Ectodermal cell (in vitro differentiated cells): ENCODE data around the gene LGALS7B.
"Not testable (repeated sequence)": the region's sequence is repeated elsewhere in the genome, so short reads cannot be mapped to it uniquely, and the experiment has no call there.

ENCODE experiments used
- H3K27ac ChIP-seq: 2 replicates; pipeline ENCODE4 v1.7.0; 2013; ENCODE audit warnings: mild to moderate bottlenecking, low read depth, low read length; ENCODE audit not compliant: insufficient read depth, poor library complexity, severe bottlenecking
- H3K27me3 ChIP-seq: 2 replicates; pipeline ENCODE4 v1.7.0; 2013; ENCODE audit warnings: mild to moderate bottlenecking, low read length; ENCODE audit not compliant: insufficient read depth, control insufficient read depth, poor library complexity, severe bottlenecking
- H3K36me3 ChIP-seq: one replicate; pipeline ENCODE4 v1.7.0; 2013; ENCODE audit warnings: low read length; ENCODE audit not compliant: control insufficient read depth, insufficient read depth
- H3K4me1 ChIP-seq: one replicate; pipeline ENCODE4 v1.7.0; 2013; ENCODE audit warnings: low read length; ENCODE audit not compliant: control insufficient read depth, insufficient read depth
- H3K4me3 ChIP-seq: 2 replicates; pipeline ENCODE4 v1.7.0; 2013; ENCODE audit warnings: low read depth, low read length, control low read depth; ENCODE audit not compliant: insufficient read depth
- H3K9me3 ChIP-seq: 2 replicates; pipeline ENCODE4 v1.7.0; 2013; ENCODE audit warnings: mild to moderate bottlenecking, low read length, moderate library complexity; ENCODE audit not compliant: control insufficient read depth
- WGBS, 2 experiments: methylation state at CpG; one replicate each; pipeline ENCODE4 v1.1.7; 2013; ENCODE audit warnings: missing lambda C conversion rate in 2 of 2; 5-methylcytosine and 5-hydroxymethylcytosine counted together

Gene LGALS7B

GRCh38 chr19:38795549-38795948 lies 6.5 kb downstream of the LGALS7B start:
- Histone ChIP-seq H3K27ac (no peak overlapping the region), H3K4me3 (no peak overlapping the region), H3K4me1 (no peaks in the 10 kb centered on the region), H3K36me3 (no peaks in the 10 kb centered on the region), H3K9me3 (no peaks in the 10 kb centered on the region), H3K27me3 (no peaks in the 10 kb centered on the region)
- WGBS, 2 experiments, result 95% methylated on average over 4 of the region's 4 CpGs

GRCh38 chr19:38796154-38796553 lies 7.2 kb downstream of the LGALS7B start:
- 0% methylated on average over 1 of the region's 2 CpGs for WGBS, 2 experiments
- no peak overlapping the region for H3K4me3 ChIP-seq
- no peaks in the 10 kb centered on the region for H3K27me3 ChIP-seq
- no peaks in the 10 kb centered on the region for H3K9me3 ChIP-seq
- no peak overlapping the region for H3K27ac ChIP-seq
- no peaks in the 10 kb centered on the region for H3K36me3 ChIP-seq
- no peaks in the 10 kb centered on the region for H3K4me1 ChIP-seq

- not testable (repeated sequence) for H3K9me3 ChIP-seq, H3K27ac ChIP-seq, H3K4me3 ChIP-seq, H3K36me3 ChIP-seq, H3K27me3 ChIP-seq, H3K4me1 ChIP-seq
- WGBS, 2 experiments, result 98 to 100% methylated on average over 2 to 14 of the region's 33 CpGs
These were observed 8.8 kb downstream of the LGALS7B start for GRCh38 chr19:38797781-38798180.

GRCh38 chr19:38799104-38799503 lies 10.1 kb downstream of the LGALS7B start:
- Histone ChIP-seq H3K27me3 (no peaks in the 10 kb centered on the region), H3K27ac (no peak overlapping the region), H3K9me3 (no peaks in the 10 kb centered on the region), H3K4me3 (no peak overlapping the region), H3K36me3 (no peaks in the 10 kb centered on the region), H3K4me1 (no peaks in the 10 kb centered on the region)
- WGBS, 2 experiments, result 96% methylated on average over 9 to 10 of the region's 10 CpGs

GRCh38 chr19:38800577-38801347 lies 11.8 kb downstream of the LGALS7B start:
- no peaks in the 10 kb centered on the region for H3K27me3 ChIP-seq
- 93 to 96% methylated on average over 5 of the region's 5 CpGs for WGBS, 2 experiments
- H3K9me3 ChIP-seq, result no peaks in the 10 kb centered on the region
- no peaks in the 10 kb centered on the region for H3K4me1 ChIP-seq
- H3K27ac ChIP-seq, result no peak overlapping the region
- no peak overlapping the region for H3K4me3 ChIP-seq
- no peaks in the 10 kb centered on the region for H3K36me3 ChIP-seq

DNA sequence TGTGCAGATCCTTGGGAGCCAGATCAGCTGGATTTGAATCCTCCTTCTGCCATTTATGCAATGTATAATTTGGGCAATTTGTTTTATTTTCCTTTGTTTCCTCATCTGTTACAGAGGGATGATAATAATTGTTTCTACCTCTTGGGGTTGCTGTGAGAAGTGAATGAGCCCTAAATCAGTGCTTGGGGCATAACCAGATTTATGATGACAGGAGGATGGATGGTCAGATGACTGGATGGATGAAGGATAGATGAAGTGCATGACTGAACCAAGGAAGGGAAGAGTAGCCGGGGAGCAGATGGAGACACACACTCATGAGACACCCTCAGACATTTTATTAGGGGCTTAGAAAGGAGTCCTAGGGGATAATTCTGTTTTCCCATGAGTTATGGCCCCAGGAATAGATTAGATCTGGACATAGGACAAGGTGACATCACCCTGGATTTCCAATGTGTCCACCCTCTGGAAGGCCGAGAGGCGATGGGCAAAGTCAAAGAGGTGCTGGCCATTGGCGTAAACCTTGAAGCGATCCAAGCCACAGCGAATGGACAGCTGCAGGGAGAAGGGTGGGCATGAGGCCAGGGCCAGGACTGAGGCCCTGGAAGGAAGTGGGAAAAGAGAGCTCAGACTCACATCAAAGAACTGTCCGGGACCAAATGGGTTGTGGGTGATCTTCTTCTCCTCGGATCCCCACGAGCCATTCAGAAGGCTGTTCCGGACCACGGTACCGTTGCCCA lies 12.5 kb downstream of the LGALS7B start:
- H3K27ac ChIP-seq, result no peak overlapping the region
- no peaks in the 10 kb centered on the region for H3K4me1 ChIP-seq
- H3K36me3 ChIP-seq, result no peaks in the 10 kb centered on the region
- 94 to 96% methylated on average over 12 of the region's 12 CpGs for WGBS, 2 experiments
- H3K27me3 ChIP-seq, result no peaks in the 10 kb centered on the region
- H3K9me3 ChIP-seq, result no peaks in the 10 kb centered on the region
- no peak overlapping the region for H3K4me3 ChIP-seq

DNA sequence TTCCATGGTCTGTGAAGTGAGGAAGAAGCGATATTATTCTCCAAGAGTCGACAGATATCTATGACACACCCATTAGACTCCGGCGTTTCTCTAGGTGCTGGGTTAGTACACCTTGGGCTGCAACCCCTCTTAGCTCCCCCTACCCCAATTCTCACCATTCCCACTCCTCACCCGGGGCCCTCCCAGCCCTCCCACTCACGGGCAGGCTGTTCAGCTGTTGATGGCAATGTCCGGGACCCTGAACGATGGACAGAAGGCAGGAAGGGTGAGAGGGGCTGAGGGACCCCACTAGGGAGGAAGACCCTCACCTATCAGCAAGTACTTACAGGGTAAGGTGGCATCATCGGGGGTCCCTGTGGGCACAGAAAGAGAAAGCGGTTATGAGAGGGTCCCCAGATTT lies 14.5 kb downstream of the LGALS7B start:
- no peak overlapping the region for H3K27ac ChIP-seq
- H3K9me3 ChIP-seq, result no peaks in the 10 kb centered on the region
- H3K36me3 ChIP-seq, result no peaks in the 10 kb centered on the region
- WGBS, 2 experiments, result 91 to 93% methylated on average over 10 of the region's 10 CpGs
- no peaks in the 10 kb centered on the region for H3K4me1 ChIP-seq
- no peak overlapping the region for H3K4me3 ChIP-seq
- H3K27me3 ChIP-seq, result no peaks in the 10 kb centered on the region

GRCh38 chr19:38805180-38805579 lies 16.2 kb downstream of the LGALS7B start:
- Histone ChIP-seq H3K27me3 (no peaks in the 10 kb centered on the region), H3K4me1 (no peaks in the 10 kb centered on the region), H3K4me3 (no peak overlapping the region), H3K9me3 (no peaks in the 10 kb centered on the region), H3K27ac (no peak overlapping the region), H3K36me3 (no peaks in the 10 kb centered on the region)
- WGBS, 2 experiments, result 90 to 96% methylated on average over 1 of the region's 1 CpG

DNA sequence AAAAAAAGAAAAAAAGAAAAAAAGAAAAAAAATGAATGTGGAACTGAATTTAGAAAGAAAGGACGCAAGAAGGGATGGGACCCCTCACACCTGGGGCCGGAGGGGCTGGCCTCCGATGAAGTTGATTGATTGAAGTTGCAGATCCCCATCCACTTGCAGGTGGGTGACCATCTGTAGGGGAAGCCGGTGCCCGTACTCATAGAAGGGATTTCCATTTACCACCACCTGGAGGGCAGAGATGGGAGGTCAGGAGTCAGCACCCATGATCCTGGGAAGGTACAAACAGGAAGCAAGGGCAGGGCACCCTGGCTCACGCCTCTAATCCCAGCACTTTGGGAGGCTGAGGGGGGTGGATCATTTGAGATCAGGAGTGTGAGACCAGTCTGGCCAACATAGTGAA lies 17.4 kb downstream of the LGALS7B start:
- H3K9me3 ChIP-seq, result no peaks in the 10 kb centered on the region
- H3K4me1 ChIP-seq, result no peaks in the 10 kb centered on the region
- H3K4me3 ChIP-seq, result no peak overlapping the region
- no peaks in the 10 kb centered on the region for H3K36me3 ChIP-seq
- no peaks in the 10 kb centered on the region for H3K27me3 ChIP-seq
- WGBS, 2 experiments, result 93% methylated on average over 6 of the region's 6 CpGs
- H3K27ac ChIP-seq, result no peak overlapping the region

DNA sequence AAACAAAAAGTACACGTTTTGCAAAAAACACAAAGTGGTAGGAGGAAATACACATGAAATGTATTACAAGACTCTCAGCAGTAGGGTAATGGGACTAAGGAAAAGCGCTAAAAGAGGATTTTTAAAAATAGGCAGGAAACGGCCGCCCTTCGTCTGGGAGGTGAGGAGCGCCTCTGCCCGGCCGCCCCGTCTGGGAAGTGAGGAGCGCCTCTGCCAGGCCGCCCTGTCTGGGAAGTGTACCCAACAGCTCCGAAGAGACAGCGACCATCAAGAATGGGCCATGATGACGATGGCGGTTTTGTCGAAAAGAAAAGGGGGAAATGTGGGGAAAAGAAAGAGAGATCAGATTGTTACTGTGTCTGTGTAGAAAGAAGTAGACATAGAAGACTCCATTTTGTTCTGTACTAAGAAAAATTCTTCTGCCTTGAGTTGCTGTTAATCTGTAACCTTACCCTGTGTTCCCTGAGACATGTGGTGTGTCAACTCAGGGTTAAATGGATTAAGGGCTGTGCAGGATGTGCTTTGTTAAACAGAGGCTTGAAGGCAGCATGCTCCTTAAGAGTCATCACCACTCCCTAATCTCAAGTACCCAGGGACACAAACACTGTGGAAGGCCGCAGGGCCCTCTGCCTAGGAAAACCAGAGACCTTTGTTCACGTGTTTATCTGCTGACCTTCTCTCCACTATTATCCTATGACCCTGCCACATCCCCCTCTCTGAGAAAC lies 18.5 kb downstream of the LGALS7B start:
- not testable (repeated sequence) for H3K27me3 ChIP-seq, H3K4me1 ChIP-seq, H3K9me3 ChIP-seq, H3K36me3 ChIP-seq, H3K27ac ChIP-seq, H3K4me3 ChIP-seq
- WGBS, 2 experiments, result 89% methylated on average over 11 of the region's 18 CpGs
